Embryonic facial prominence (tissue), 1 donor: ENCODE data around the gene DCST2.

Experiments used
- DNase-seq: peaks from one replicate; pipeline ENCODE4 v3.0.0-alpha.2; 2016; ENCODE audit errors: extremely low spot score

The DCST2 gene

GRCh38 chr1:155026588-155026987 is 7.0 kb downstream of the DCST2 start:
- DNase-seq: no peak

- no peak for DNase-seq
Measured at GRCh38 chr1:155026154-155026553, 7.4 kb downstream of the DCST2 start.

GRCh38 chr1:155024315-155024714 is 9.3 kb downstream of the DCST2 start:
- no peak for DNase-seq

GRCh38 chr1:155023627-155024026 is 10.0 kb downstream of the DCST2 start:
- no peak for DNase-seq

GRCh38 chr1:155022927-155023236 is 10.7 kb downstream of the DCST2 start:
- no peak for DNase-seq

- no peak for DNase-seq
Measured at GRCh38 chr1:155022136-155022926, 11.2 kb downstream of the DCST2 start.

GRCh38 chr1:155019377-155020245 is 14.0 kb downstream of the DCST2 start:
- no peak for DNase-seq

GRCh38 chr1:155018617-155019348 is 14.8 kb downstream of the DCST2 start:
- no peak for DNase-seq

- no peak for DNase-seq
Measured at GRCh38 chr1:155017946-155018316, 15.7 kb downstream of the DCST2 start.

GRCh38 chr1:155017041-155017945 is 16.3 kb downstream of the DCST2 start:
- peak; percentile 71 for DNase-seq

- DNase-seq: no peak
Measured at GRCh38 chr1:155016231-155016831, 17.2 kb downstream of the DCST2 start.

GRCh38 chr1:155015527-155016230 is 17.9 kb downstream of the DCST2 start:
- no peak for DNase-seq

GRCh38 chr1:155014709-155015508 is 18.7 kb downstream of the DCST2 start:
- DNase-seq: no peak

GRCh38 chr1:155013632-155014031 is 19.9 kb downstream of the DCST2 start:
- no peak for DNase-seq

GRCh38 chr1:155012776-155013602 is 20.6 kb downstream of the DCST2 start:
- DNase-seq: no peak

GRCh38 chr1:155012026-155012546 is 21.5 kb downstream of the DCST2 start:
- no peak for DNase-seq

- no peak for DNase-seq
Measured at GRCh38 chr1:155011437-155012025, 22.1 kb downstream of the DCST2 start.

- no peak for DNase-seq
Measured at GRCh38 chr1:155011004-155011416, 22.6 kb downstream of the DCST2 start.
